Smooth muscle cell (in vitro differentiated cells): ENCODE data around the gene SIGLEC12. TPM values are rescaled to one million over a fixed set of nuclear protein-coding genes. Genes with fewer than 3 reads are reported as not detected.

Source experiments
- DNase-seq: peaks from one replicate; lab custom pipeline; 2025; ENCODE audit not compliant: unreplicated experiment; lab: John Stamatoyannopoulos, UW
- H2AFZ ChIP-seq: fragments of 200-600 bp; sonication (generic); 2 replicates; pipeline ENCODE4 v1.6.0; 2016; ENCODE audit warnings: antibody characterized with exemption, low read depth, mild to moderate bottlenecking
- H3F3A ChIP-seq: fragments of 200-600 bp; sonication (generic); 2 replicates; pipeline ENCODE4 v1.6.0; 2017; ENCODE audit warnings: antibody characterized with exemption, low read depth
- H3K27ac ChIP-seq: fragments of 200-600 bp; sonication (generic); 2 replicates; pipeline ENCODE4 v1.5.1; 2016; ENCODE audit warnings: low read depth, mild to moderate bottlenecking
- H3K27me3 ChIP-seq: fragments of 200-600 bp; sonication (generic); 2 replicates; pipeline ENCODE4 v1.6.1; 2016; ENCODE audit warnings: low read depth, mild to moderate bottlenecking
- H3K36me3 ChIP-seq: fragments of 200-600 bp; sonication (generic); 2 replicates; pipeline ENCODE4 v1.5.1; 2016; ENCODE audit warnings: low read depth
- H3K4me1 ChIP-seq: fragments of 200-600 bp; sonication (generic); 2 replicates; pipeline ENCODE4 v1.5.1; 2016; ENCODE audit warnings: low read depth
- H3K4me2 ChIP-seq: fragments of 200-600 bp; sonication (generic); 2 replicates; pipeline ENCODE4 v1.6.0; 2016; ENCODE audit warnings: mild to moderate bottlenecking
- H3K4me3 ChIP-seq: fragments of 200-600 bp; sonication (generic); 2 replicates; pipeline ENCODE4 v1.5.1; 2016; ENCODE audit warnings: mild to moderate bottlenecking
- H3K79me2 ChIP-seq: fragments of 200-600 bp; sonication (generic); 2 replicates; pipeline ENCODE4 v1.6.0; 2016; ENCODE audit warnings: low read depth, mild to moderate bottlenecking
- H3K9ac ChIP-seq: fragments of 200-600 bp; sonication (generic); 2 replicates; pipeline ENCODE4 v1.6.0; 2016; ENCODE audit warnings: low read depth
- H3K9me3 ChIP-seq: fragments of 200-600 bp; sonication (generic); replicated peaks from 2 replicates; pipeline ENCODE4 v1.5.1; 2016; ENCODE audit warnings: low read depth
- H4K20me1 ChIP-seq: fragments of 200-600 bp; sonication (generic); 2 replicates; pipeline ENCODE4 v1.6.0; 2016; ENCODE audit warnings: low read depth
- WGBS: methylation state at CpG from one replicate; pipeline ENCODE4 v1.1.7; 2016; ENCODE audit warnings: low lambda C conversion rate; 5-methylcytosine and 5-hydroxymethylcytosine counted together
- polyA plus RNA-seq: library from polyadenylated mRNA; unstranded; fragments of >200 nt; fragmentation: Nextera tagmentation; extraction: Ambion mirVana; gene quantifications from 2 replicates; pipeline ENCODE4 v1.2.1, GENCODE V29; 2016
- total RNA-seq: library from RNA; depleted of rRNA; stranded (reverse); fragments of >200 nt; gene quantifications from 2 replicates; pipeline ENCODE4 v1.2.3, GENCODE V29; 2014
- TF ChIP-seq, protein P1 (sequence below): fragments of 200-600 bp; sonication (generic); IDR thresholded peaks from 2 replicates; pipeline ENCODE4 v1.5.1; 2017; ENCODE audit warnings: borderline replicate concordance, mild to moderate bottlenecking, antibody characterized with exemption; ENCODE audit not compliant: insufficient read depth, poor library complexity, severe bottlenecking

Gene SIGLEC12
- total RNA-seq (not detected in 2 replicates), polyA plus RNA-seq (not detected in 2 replicates)

GRCh38 chr19:51501594-51502263 is at the start of gene SIGLEC12:
TSS of gene SIGLEC12 (minus strand) at chr19:51501800. CDS start at chr19:51501733, 67 bp downstream.
- no peak within 1 kb of the TSS for H3K4me2 ChIP-seq
- WGBS: 84% methylated on average over 12 of the region's 12 CpGs

GRCh38 chr19:51550848-51551672 is 49.5 kb upstream of the SIGLEC12 start:
- no peak for DNase-seq
- H3F3A ChIP-seq: no peaks in the 10 kb centered on the region
- TF ChIP-seq, protein P1, sequence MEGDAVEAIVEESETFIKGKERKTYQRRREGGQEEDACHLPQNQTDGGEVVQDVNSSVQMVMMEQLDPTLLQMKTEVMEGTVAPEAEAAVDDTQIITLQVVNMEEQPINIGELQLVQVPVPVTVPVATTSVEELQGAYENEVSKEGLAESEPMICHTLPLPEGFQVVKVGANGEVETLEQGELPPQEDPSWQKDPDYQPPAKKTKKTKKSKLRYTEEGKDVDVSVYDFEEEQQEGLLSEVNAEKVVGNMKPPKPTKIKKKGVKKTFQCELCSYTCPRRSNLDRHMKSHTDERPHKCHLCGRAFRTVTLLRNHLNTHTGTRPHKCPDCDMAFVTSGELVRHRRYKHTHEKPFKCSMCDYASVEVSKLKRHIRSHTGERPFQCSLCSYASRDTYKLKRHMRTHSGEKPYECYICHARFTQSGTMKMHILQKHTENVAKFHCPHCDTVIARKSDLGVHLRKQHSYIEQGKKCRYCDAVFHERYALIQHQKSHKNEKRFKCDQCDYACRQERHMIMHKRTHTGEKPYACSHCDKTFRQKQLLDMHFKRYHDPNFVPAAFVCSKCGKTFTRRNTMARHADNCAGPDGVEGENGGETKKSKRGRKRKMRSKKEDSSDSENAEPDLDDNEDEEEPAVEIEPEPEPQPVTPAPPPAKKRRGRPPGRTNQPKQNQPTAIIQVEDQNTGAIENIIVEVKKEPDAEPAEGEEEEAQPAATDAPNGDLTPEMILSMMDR: no peak
- no peak overlapping the region for H3K27ac ChIP-seq
- no peaks in the 10 kb centered on the region for H3K9me3 ChIP-seq
- H3K4me1 ChIP-seq: no peaks in the 10 kb centered on the region
- no peak overlapping the region for H3K9ac ChIP-seq
- 83% methylated on average over 20 of the region's 20 CpGs for WGBS
- no peaks in the 10 kb centered on the region for H4K20me1 ChIP-seq
- no peak overlapping the region for H3K4me3 ChIP-seq
- H3K4me2 ChIP-seq: no peak overlapping the region
- H3K36me3 ChIP-seq: no peaks in the 10 kb centered on the region
- H3K27me3 ChIP-seq: no peaks in the 10 kb centered on the region
- no peaks in the 10 kb centered on the region for H3K79me2 ChIP-seq
- no peak overlapping the region for H2AFZ ChIP-seq

More at GRCh38 chr19:51501594-51502263, at the start of gene SIGLEC12:
- H3K9ac ChIP-seq: no peak within 1 kb of the TSS
- H3K4me3 ChIP-seq: no peak within 1 kb of the TSS
- TF ChIP-seq, protein P1: no peak
- H3K9me3 ChIP-seq: no peaks in the 10 kb centered on the region
- H3K79me2 ChIP-seq: no peaks in the 10 kb centered on the region
- no peaks in the 10 kb centered on the region for H3K36me3 ChIP-seq
- no peak within 1 kb of the TSS for H3K27ac ChIP-seq
- no peaks in the 10 kb centered on the region for H3K27me3 ChIP-seq
- DNase-seq: no peak
- no peaks in the 10 kb centered on the region for H3F3A ChIP-seq
- H2AFZ ChIP-seq: no peak within 1 kb of the TSS
- H4K20me1 ChIP-seq: no peaks in the 10 kb centered on the region
- no peaks in the 10 kb centered on the region for H3K4me1 ChIP-seq

DNA sequence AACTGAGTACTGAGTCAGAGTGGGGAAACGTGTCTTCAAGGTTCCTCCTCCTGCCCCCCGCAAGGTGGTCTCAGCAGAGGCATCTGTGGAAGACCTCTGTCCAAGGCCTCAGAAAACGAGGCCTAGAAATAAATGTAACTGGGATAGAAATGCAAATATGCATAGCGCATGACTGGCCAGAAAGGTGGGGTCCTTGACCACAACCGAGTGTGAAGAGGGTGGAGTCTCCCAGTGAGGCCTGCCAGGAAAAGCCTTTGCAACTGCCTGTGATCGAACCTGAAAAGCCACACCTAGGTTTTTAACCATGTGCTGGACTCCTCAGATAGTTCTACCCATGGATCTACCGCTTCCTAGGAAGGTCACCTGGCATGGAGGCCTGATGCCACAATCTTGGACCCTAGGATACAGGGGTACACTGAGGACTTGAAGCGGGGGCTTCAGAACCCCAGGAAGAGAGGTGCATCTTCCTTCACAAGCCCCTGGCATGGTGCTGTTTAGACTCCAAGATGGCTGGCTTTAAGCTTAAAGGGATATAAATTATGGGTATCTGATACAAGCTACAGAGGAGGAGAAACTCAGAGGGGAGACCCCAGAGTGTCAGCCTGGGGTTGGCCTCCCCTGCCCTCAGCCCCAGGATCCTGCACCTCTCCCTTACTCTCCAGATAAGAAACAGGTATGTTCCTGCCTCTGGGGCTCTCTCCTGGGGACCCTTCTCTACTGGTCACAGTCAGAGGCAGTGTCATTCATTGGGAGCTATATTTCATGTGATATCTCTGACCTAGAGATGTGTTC is 48.1 kb upstream of the SIGLEC12 start:
- H3K27me3 ChIP-seq: no peaks in the 10 kb centered on the region
- no peaks in the 10 kb centered on the region for H3K36me3 ChIP-seq
- no peak overlapping the region for H2AFZ ChIP-seq
- no peak overlapping the region for H3K4me3 ChIP-seq
- H3K79me2 ChIP-seq: no peaks in the 10 kb centered on the region
- WGBS: 66% methylated on average over 8 of the region's 8 CpGs
- H3K9ac ChIP-seq: no peak overlapping the region
- H3K27ac ChIP-seq: no peak overlapping the region
- no peak for DNase-seq
- H3F3A ChIP-seq: no peaks in the 10 kb centered on the region
- H3K9me3 ChIP-seq: no peaks in the 10 kb centered on the region
- no peaks in the 10 kb centered on the region for H4K20me1 ChIP-seq
- H3K4me2 ChIP-seq: no peak overlapping the region
- TF ChIP-seq, protein P1: no peak
- no peaks in the 10 kb centered on the region for H3K4me1 ChIP-seq
